ENCODE measurements around the gene SMG1. TPM values are rescaled to one million over a fixed set of nuclear protein-coding genes. Genes with fewer than 3 reads are reported as not detected.

Gene SMG1
- total RNA-seq, 2 experiments from 2014 or later = 78.9 to 91.3 TPM

Other genes starting within 250 kb of the SMG1 start
- gene RPS15A, start 136.1 kb downstream of the SMG1 start, total RNA-seq = 1,000 to 10,000 TPM; 1,879 to 1,890 TPM
- gene ARL6IP1, start 124.9 kb downstream of the SMG1 start, total RNA-seq = 100 to 1,000 TPM; 102 to 105 TPM
- gene TMC7, start 57.5 kb upstream of the SMG1 start, total RNA-seq = not detected
- 10 to 100 TPM; 19.8 to 22.5 TPM for gene COQ7, start 141.2 kb upstream of the SMG1 start, total RNA-seq
- under 1 TPM; 0.35 to 0.38 TPM for gene ITPRIPL2, start 187.6 kb upstream of the SMG1 start, total RNA-seq
- under 1 TPM in 1 of 2 experiments, not detected in 1; 0.14 TPM for gene SYT17, start 241.8 kb upstream of the SMG1 start, total RNA-seq

Data from activated naive CD8-positive, alpha-beta T cell treated with anti-CD3 and anti-CD28 coated beads for 36 hours (primary cell).